HG03159 (cell line): ENCODE results near the gene CTRB1.
"Not testable (repeated sequence)": the region's sequence is repeated elsewhere in the genome, so short reads cannot be mapped to it uniquely, and the experiment has no call there.

Experiments used
- ATAC-seq: cut with Tn5 transposase; IDR thresholded peaks from one replicate; pipeline ENCODE4 v1.9.1; 2021; ENCODE audit warnings: mild to moderate bottlenecking, moderate library complexity; ENCODE audit not compliant: unreplicated experiment

Gene CTRB1

DNA sequence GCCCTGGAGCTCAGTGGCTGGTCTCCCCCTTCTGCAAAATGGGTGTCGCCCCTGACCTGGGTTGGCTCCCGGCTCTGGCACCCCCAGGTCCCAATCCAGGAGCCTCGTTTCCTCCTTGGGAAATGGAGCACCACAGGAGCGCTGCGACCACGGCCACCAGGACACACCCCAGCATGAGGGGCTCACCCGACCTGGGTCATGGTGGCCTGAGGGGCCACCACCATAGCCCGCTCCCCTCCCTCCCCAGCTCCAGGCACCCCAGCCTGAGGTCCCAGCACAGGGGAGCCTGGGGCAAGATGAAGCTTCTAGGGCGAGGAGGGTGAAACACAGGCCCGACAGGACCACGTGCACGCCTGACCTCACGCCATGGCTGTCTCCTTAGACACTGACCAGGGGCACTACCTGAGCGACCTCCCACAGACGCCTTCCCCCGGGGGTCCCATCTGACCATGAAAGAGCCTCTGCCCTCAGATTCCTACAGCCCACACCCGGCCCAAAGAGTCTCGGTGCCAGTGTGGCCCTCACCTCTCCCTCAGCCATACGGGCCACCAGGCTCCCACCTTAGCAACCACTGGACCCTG, 20.8 kb downstream of the CTRB1 start:
- ATAC-seq, result no peak

DNA sequence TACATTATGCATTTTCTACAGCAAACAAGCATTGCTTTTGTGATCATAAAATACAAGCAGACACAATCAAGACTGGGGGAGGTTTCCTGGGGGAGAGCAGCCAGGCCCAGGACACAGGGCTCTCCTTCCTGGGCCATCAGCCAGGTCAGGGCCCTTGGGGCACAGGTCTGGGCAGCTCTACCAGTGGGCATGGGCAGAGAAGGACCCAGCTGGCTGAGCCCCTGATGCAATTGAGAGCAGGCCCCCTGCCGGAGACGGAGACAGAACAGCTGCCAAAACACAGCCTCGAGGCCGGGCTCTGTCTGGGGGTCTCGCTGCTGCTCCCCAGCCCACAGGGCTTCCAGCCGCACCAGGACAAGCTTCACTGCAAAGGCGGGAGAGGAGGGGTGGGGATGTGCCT, 21.8 kb downstream of the CTRB1 start:
- ATAC-seq, result not testable (repeated sequence)

DNA sequence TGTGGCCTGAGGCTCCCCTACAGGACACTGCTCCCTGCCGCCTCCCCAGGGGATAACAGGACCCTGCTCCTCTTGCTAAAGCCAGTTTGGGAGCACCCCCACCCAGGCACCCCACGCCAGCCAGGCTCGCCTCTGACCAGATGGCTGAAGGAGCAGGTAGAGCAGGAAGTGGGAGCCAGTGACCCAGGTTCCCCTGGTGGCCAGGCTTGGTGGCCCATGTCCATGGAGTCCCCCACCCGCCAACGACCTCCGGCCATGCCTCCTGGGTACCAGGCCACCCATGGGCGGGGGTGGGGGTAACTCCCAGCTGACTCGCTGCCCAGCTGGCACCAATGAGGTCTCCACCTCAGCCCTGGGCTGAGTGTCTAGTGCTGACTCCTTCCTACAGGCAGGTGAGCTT, 22.6 kb downstream of the CTRB1 start:
- no peak for ATAC-seq

- no peak for ATAC-seq
Measured at GRCh38 chr16:75241955-75242354, 23.2 kb downstream of the CTRB1 start.

DNA sequence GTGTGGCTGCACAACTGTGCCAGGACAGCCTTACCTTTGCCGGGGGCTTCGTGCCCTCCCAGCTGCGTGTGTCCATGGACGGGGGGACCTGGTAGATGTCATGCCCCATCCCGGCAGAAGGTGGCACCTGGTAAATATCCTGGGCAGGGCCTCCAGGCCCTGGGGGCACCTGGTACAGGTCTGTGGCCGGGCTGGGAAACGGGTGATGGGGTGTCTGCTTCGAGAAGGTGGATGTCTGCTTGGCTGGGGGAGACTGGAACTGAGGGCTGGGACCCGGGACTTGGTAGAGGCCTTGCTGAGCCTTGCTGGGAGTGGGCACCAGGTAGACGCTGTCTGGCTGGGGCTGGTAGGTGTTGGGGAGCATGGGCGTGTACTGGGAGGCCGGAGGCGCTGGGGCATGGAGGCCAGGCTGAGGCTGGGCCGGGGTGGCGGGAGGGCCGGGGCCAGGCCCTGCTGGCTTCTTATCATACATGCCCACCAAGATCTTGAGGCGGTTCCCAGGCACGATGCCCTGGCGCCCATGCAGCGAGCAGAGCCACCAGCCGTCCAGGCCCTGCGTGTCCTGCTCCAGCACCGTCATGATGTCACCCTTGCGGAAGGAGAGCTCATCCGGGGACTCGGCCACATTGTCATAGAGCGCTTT, 23.8 kb downstream of the CTRB1 start:
- ATAC-seq, result not testable (repeated sequence)

- ATAC-seq, result no peak
Measured at GRCh38 chr16:75243667-75244224, 25.0 kb downstream of the CTRB1 start.

DNA sequence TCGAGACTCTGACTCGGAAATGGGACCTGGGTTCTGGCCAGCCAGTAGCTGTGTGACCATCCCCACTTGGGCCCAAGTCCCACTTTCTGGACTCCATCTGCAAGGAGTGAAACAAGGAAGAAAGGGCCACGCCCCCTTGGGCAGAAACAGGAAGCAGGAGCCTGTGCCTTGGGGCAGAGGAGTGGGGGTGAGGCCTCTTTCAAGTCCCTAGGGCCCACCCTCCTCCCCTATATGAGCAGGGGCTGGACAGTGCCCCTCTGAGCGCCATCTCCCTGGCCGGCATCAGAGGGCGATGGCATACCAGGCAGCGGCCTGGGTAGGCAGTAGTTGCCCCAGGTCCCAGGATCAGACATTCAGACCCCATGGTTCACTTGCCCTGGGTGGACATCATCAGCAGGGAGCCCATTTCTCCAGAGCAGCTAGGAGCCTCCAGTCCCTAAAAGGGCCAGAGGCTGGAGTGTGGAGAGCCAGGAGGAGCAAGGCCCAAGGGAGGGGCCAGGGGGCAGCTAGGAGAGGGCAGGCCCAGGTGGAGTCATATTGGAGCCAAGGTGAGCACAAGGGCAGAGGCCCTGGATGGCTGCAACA, 25.5 kb downstream of the CTRB1 start:
- ATAC-seq, result no peak

DNA sequence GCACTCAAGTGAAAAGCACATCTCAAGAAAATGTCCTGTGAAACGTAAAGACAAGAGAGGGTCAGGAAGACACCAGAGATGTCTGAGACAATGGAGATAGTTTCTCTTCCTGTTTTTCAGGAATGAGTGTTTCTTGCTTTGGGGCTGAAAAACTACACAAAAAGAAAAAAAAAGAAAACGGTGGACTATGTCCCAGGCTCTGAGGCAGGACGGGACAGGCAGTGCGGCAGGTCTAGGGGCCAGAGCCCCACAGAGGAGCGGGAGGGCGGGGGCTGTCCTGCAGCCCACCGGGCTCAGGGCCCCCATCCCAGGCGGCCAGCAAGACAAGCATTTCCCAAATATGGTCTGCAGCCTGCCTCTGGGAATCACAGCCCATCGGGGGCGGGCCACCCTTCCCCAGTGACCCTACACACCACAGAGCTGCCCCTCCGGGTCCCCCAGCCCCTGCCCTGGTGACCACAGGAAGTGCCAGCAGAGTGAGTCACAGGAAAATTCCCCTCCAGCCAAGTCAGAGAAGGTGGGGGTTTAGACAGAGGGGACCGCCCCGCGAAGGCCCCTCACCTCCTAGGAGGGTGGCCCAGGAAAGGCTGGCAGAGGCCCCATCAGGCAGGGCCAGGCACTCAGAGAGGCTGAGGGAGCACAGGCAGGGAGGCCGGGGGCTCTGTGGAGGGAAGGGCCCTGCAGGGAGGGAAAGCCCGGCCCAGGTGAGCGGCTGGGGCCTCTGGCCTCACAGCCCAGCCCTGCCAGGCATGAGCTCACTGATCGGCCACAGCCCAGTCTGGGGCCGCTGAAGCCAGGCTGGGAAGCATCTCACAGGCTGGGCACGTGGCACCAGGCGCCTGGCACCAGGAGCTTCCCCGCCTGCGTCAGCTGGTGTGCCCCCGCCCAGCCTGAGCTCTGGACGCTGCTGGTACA, 26.3 kb downstream of the CTRB1 start:
- ATAC-seq, result no peak

GRCh38 chr16:75246504-75247205, 27.9 kb downstream of the CTRB1 start:
- ATAC-seq, result no peak

DNA sequence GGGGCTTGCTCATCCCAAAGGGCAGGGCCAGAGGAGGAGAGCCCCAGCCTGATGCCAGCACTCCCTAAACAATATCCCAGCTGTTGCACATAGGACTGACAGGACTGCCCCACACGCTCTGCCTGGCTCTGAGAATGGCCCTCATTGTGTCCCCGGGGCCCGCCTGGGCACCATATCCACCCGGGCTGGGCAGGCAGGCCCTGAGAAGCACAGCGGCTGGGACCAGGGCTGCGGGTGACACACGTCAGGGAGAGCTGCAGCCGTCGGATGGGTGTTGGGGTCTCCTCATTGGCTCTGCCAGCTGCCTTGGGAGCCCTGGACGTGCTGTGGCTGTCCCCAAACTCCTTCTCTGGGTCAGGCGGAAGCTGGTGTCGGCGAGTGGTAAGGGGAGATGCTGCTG, 28.5 kb downstream of the CTRB1 start:
- no peak for ATAC-seq

DNA sequence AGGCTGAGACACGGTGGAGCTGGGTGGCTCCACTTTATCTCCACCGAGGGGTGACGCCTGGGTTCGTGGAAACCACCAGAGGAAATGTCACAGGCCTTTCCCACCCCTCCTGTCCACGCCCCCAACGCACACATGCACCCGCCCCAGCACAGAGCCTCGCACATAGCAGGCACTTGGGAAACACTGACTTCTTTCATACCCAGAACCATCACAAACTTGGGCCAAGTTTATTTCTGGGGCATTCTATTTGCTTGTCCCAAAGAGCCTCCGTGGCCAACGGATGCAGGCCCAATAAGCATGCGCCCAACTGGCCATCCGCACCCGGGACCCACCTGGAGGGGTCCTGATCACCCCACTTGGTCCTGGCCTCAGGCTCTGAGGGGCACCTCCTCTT, 29.4 kb downstream of the CTRB1 start:
- ATAC-seq, result no peak

- ATAC-seq, result no peak
Measured at GRCh38 chr16:75248536-75249380, 30.0 kb downstream of the CTRB1 start.

DNA sequence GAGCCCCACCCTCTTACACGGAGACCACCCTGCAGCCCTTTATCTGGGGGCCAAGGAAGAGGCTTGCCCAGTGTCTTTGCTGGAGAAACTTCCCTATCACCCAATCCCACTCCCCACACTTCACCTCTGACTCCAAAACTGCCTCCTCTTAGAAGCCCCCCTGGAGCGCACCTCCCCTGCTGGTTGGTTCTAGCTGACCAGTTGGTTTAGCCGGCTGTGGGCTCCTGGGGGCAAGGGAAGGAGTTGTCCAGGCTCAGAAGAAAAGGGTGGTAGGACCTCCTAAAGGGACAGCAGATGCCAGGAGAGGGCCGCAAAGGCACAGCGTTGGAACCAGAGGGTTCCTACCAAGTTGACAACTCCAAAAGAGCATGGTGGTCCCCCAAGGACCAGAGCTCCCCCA, 30.7 kb downstream of the CTRB1 start:
- ATAC-seq, result no peak

DNA sequence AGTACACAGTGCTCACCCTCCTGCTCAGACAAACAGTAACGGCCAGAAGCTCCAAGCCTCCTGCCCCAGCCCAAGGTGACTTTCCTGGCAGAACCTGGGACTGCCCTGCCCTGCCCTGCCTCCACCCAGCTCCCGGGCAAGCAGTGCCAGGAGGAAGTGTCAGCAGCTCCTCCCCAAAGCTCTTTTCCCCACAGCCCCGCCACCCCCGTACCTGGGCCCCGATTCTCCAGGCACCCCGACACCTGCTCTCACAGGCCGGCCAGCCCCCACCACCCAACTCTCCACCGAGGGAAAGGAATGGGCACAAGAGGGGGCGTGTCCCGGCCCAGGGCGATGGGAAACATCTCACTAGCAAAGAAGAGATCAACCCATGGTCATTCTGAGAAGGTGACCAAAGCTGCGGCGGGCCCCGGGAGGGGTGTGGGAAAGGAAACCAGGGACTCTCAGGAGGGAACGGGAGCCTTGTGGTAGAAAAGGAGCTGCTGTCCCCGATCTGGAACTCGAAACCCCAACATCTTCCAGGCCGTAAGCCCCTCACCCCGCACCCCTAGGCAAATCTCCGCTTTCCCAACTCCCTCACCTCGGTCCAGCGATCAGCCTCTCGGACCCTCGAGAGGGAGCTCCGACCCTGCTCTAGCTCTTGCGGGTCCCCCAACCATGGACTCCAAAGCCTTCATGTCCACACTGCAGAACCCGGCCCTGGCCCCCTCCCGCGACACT, 31.5 kb downstream of the CTRB1 start:
- ATAC-seq, result no peak

DNA sequence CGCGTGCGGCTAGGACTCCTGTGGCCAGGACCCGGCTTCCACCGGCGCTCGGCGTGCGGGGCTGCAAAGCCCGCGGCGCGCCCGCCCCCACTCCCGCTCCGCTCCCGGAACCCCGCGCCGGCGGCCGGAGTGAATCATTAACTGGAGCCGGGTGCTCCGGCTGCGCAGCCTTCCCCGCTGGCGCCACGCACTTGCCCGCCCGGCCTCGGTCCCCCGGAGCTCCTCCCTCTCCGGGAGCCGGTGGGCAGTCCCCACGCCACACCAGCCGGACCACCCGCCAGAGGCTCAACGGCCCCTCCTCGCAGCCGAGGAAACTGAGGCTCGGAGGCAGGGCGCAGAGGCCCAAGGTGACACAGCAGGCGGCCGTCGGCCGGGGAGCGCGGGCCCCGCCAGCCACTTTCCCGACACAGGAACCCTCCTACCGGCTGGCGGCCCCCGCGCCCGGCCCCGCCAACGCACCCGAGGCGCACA, 32.1 kb downstream of the CTRB1 start:
- ATAC-seq, result peak; percentile 54

DNA sequence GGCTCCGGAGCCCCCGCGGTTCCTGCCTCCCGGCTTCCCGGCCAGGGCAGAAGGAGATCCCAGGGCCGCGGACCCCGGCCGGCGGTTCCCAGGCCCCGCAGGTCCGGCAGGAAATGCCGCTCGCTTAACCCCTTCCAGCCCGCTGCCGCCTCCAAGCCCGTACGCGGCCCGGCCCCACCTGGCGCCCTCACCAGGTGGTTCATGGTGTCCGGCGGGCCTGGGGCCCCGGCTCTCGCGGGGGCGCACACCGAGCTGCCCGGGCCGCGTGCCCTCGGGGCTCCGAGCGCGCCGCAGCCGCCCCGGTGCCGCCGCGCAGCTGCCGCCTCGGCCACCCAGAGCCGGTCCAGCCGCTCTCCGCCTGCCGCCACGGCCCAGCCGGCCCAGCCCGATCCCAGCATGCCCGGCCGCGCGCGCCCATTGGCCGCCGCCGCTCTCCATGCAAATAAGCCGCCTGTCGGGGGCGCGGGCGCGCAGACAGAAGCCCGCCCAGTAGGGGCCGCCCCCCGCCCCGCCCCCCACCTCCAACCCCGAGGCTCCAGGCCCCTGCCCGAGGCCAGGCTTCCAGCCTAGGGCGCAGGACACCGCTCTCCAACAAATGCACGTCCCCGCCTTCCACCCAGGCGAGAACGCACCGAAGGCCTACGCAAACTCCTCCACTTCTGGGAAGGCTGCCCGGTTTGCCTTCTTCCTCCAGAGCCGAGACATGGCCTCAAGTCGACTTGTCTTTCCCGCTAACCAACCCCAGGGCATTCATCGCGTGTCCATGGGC, 32.7 kb downstream of the CTRB1 start, which contains the start of gene BCAR1:
BCAR1 (minus strand) TSS at position 345 of the 769 bp plus-strand sequence; CDS start at position 203, 142 bp downstream.
- ATAC-seq, result peak; percentile 61

GRCh38 chr16:75252049-75252864, 33.5 kb downstream of the CTRB1 start:
- no peak for ATAC-seq
